ENCODE measurements around the gene SMS. TPM values are rescaled to one million over a fixed set of nuclear protein-coding genes. Genes with fewer than 3 reads are reported as not detected.

The SMS gene
- polyA plus RNA-seq, 1 donor (not counting 4 experiments of a cell fraction or from before 2014, with no cell fraction given): 142 TPM

DNA sequence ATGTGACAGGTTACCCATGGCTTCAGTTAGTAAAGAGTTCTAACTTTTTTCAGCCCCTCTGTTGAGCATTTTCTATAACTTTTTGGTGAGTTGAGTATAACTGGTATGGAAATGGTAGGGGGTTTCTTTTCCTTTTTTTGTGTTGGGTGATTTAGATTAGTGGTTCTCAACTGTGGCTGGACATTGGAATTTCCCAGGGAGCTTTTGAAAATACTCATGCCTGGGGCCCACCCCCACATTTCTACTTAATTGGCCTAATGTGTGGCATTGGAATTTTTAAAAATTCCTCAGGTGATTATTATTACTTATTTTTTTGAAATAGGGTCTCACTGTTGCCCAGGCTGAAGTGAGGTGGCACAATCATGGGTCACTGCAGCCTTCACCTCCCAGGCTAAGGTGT is 21.9 kb downstream of the SMS start:
- no peak overlapping the region for H3K9ac ChIP-seq (ENCODE audit: control insufficient read depth, extremely low read depth, insufficient read depth, low read length)
- no peak overlapping the region for H3K4me3 ChIP-seq (ENCODE audit: control insufficient read depth in 2 of 3, extremely low read depth in 1 of 3, insufficient read depth in 2 of 3, low read depth in 1 of 3, low read length in 3 of 3)
- H3K9me1 ChIP-seq (ENCODE audit: control insufficient read depth, extremely low read depth, insufficient read depth, low read length): no peaks in the 10 kb centered on the region
- no peaks in the 10 kb centered on the region for H3K27me3 ChIP-seq (ENCODE audit: control insufficient read depth, extremely low read depth, insufficient read depth, low read length)
- FAIRE-seq (no peak), DNase-seq (ENCODE audit: low read depth, low spot score) (no peak)
- dilution Hi-C loops (cut with MboI; ENCODE audit: extremely low pct_ligation_motif_present, low sequenced_read_pairs): no loop called here
- H3K4me2 ChIP-seq (ENCODE audit: control insufficient read depth, extremely low read depth, insufficient read depth, low read depth, low read length): no peak overlapping the region
- H3K27ac ChIP-seq (ENCODE audit: control insufficient read depth, insufficient read depth, low read length): no peak overlapping the region
- TF ChIP-seq CTCF (optimal IDR thresholded peaks at IDR 0.05 in 1 of 3, IDR thresholded peaks at IDR 0.05 in 1 of 3, conservative IDR thresholded peaks at IDR 0.05 in 1 of 3; ENCODE audit: extremely low read depth in 1 of 3, insufficient read depth in 2 of 3, low read length in 3 of 3) (no peak), EZH2 (IDR thresholded peaks at IDR 0.05; ENCODE audit: low read length) (no peak)
- H3K79me2 ChIP-seq (ENCODE audit: control insufficient read depth, insufficient read depth, low read length): peaks cover 96% of the 10 kb centered on the region
- H3K4me1 ChIP-seq (ENCODE audit: control insufficient read depth, extremely low read depth, insufficient read depth, low read length): no peaks in the 10 kb centered on the region
- no peak overlapping the region for H2AFZ ChIP-seq (ENCODE audit: control insufficient read depth, low read length)
- no peaks in the 10 kb centered on the region for H3K9me3 ChIP-seq (ENCODE audit: control insufficient read depth, low read depth, low read length)
- H4K20me1 ChIP-seq (ENCODE audit: control insufficient read depth, extremely low read depth, insufficient read depth, low read length): peaks cover 18% of the 10 kb centered on the region
- H3K36me3 ChIP-seq (ENCODE audit: control insufficient read depth in 2 of 2, extremely low read depth in 1 of 2, insufficient read depth in 2 of 2, low read length in 2 of 2): peaks cover 2 to 5% of the 10 kb centered on the region in 2 experiments

DNA sequence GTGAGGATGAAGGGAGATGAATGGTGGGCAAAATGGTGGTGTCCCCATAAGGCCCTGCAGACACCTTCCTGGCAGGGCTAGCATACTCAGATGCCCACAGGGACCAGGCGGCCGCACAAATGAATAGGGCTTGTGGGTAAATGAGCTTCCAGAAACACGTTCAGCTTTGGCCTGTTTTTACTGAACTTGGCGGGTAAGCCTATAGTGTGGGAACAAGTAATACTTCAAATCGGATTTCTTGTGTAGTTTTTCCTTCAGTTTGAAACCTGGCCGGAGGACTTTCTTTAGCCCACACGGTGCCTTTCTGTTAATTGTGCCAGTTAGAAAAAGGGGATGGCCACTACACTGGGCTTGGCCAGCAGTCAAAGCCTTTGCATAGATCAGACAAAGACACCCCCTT is 22.8 kb downstream of the SMS start:
- Histone ChIP-seq H3K9me1 (ENCODE audit: control insufficient read depth, extremely low read depth, insufficient read depth, low read length) (no peaks in the 10 kb centered on the region), H3K4me2 (ENCODE audit: control insufficient read depth, extremely low read depth, insufficient read depth, low read depth, low read length) (no peak overlapping the region), H3K9me3 (ENCODE audit: control insufficient read depth, low read depth, low read length) (no peaks in the 10 kb centered on the region), H3K9ac (ENCODE audit: control insufficient read depth, extremely low read depth, insufficient read depth, low read length) (no peak overlapping the region), H3K36me3 (ENCODE audit: control insufficient read depth in 2 of 2, extremely low read depth in 1 of 2, insufficient read depth in 2 of 2, low read length in 2 of 2) (peaks cover 3 to 7% of the 10 kb centered on the region in 2 experiments), H3K4me1 (ENCODE audit: control insufficient read depth, extremely low read depth, insufficient read depth, low read length) (no peaks in the 10 kb centered on the region), H2AFZ (ENCODE audit: control insufficient read depth, low read length) (no peak overlapping the region), H3K4me3 (ENCODE audit: control insufficient read depth in 2 of 3, extremely low read depth in 1 of 3, insufficient read depth in 2 of 3, low read depth in 1 of 3, low read length in 3 of 3) (no peak overlapping the region), H3K79me2 (ENCODE audit: control insufficient read depth, insufficient read depth, low read length) (peaks cover 96% of the 10 kb centered on the region), H4K20me1 (ENCODE audit: control insufficient read depth, extremely low read depth, insufficient read depth, low read length) (peaks cover 21% of the 10 kb centered on the region), H3K27me3 (ENCODE audit: control insufficient read depth, extremely low read depth, insufficient read depth, low read length) (no peaks in the 10 kb centered on the region), H3K27ac (ENCODE audit: control insufficient read depth, insufficient read depth, low read length) (no peak overlapping the region)
- dilution Hi-C loops (cut with MboI; ENCODE audit: extremely low pct_ligation_motif_present, low sequenced_read_pairs): no loop called here
- no peak for FAIRE-seq
- no peak for DNase-seq (ENCODE audit: low read depth, low spot score)
- TF ChIP-seq CTCF (optimal IDR thresholded peaks at IDR 0.05 in 1 of 3, IDR thresholded peaks at IDR 0.05 in 1 of 3, conservative IDR thresholded peaks at IDR 0.05 in 1 of 3; ENCODE audit: extremely low read depth in 1 of 3, insufficient read depth in 2 of 3, low read length in 3 of 3): no peak
- no peak for TF ChIP-seq EZH2 (IDR thresholded peaks at IDR 0.05; ENCODE audit: low read length)
